ENCODE data around the gene PAPOLA. TPM values are rescaled to one million over a fixed set of nuclear protein-coding genes. Genes with fewer than 3 reads are reported as not detected.
"Not testable (repeated sequence)": the region's sequence is repeated elsewhere in the genome, so short reads cannot be mapped to it uniquely, and the experiment has no call there.

The PAPOLA gene
- total and polyA plus RNA-seq, 2 experiments from 2014 or later: 97.7 to 151 TPM

DNA sequence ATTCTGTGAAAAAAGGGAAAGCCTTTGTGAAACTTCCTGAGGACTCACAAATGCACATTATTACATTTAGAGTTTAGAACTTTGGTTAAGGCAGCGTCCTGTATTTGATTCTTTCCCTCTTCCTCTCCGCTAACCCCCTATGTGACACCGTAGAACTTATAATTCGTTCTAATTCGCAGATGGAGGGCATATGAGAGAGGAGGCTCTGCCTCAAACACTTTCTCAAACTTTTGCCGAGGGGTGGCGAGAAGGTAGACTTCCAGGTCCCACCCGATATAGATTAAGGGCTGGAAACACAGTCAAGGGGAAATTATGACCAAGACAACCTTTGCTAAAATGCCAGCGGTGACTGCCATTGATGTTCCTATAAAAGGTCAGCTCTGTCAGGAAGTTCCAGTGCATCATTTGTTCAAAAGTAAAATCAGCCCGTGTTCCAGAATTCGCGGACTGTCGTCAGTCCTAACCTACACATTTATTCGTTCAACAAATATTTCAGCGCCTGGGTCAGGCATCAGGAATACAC is 904 bp upstream of the PAPOLA start:
- no peak for TF ChIP-seq EZH2 (IDR thresholded peaks at IDR 0.05; ENCODE audit: borderline replicate concordance)
- TF ChIP-seq, protein P1, sequence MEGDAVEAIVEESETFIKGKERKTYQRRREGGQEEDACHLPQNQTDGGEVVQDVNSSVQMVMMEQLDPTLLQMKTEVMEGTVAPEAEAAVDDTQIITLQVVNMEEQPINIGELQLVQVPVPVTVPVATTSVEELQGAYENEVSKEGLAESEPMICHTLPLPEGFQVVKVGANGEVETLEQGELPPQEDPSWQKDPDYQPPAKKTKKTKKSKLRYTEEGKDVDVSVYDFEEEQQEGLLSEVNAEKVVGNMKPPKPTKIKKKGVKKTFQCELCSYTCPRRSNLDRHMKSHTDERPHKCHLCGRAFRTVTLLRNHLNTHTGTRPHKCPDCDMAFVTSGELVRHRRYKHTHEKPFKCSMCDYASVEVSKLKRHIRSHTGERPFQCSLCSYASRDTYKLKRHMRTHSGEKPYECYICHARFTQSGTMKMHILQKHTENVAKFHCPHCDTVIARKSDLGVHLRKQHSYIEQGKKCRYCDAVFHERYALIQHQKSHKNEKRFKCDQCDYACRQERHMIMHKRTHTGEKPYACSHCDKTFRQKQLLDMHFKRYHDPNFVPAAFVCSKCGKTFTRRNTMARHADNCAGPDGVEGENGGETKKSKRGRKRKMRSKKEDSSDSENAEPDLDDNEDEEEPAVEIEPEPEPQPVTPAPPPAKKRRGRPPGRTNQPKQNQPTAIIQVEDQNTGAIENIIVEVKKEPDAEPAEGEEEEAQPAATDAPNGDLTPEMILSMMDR (IDR thresholded peaks at IDR 0.05; ENCODE audit: poor library complexity): no peak
- no peak for TF ChIP-seq EZH2phosphoT487 (IDR thresholded peaks at IDR 0.05; ENCODE audit: low read depth, severe bottlenecking, unreplicated experiment)
- no peaks in the 10 kb centered on the region for H3K27me3 ChIP-seq
- 20% methylated on average over 15 of the region's 15 CpGs for WGBS (ENCODE audit: low lambda C conversion rate, missing lambda C conversion rate)

DNA sequence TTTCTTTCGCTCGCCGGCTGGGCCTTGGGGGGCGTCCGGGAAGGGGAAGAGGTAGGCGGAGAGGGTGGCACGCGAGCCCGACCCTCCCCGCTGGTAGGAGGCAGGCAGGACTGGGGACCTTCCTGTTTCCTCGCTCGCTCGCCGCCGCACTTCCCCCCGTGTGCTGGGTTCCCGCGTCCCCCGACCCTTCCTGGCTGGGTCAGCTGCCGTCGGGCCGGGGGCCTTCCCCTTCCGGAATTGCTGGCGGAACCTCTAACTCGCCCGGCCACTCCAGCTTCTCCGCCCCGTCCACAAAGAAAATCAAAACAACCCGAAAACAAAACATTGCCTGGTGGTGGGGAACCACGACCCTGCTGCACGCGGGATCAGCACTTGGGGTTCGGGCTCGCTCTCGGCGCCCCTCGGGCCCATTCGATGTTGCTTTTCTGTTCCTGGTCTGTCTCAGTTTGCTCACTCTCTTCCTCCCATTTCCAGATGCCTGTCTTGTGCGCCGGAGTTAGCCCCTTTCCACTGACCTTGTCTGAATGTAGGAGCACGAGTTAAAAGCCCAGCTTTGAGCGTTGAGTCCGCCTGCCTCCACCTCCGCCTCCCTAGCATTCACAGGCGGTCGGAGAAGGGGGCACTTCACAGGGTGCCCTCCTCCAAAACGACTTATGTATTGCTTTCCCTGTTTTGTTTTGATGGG is 581 bp downstream of the PAPOLA start:
- Histone ChIP-seq H3K4me2 (peak overlapping the region; percentile 90), H3K36me3 (replicated peaks; ENCODE audit: insufficient read depth, low read depth) (no peaks in the 10 kb centered on the region), H3K9me2 (replicated peaks; ENCODE audit: insufficient read depth) (no peaks in the 10 kb centered on the region), H3K4me1 (ENCODE audit: insufficient read depth) (peaks cover 20% of the 10 kb centered on the region), H3K27ac (peak overlapping the region; percentile 97), H3K27me3 (no peaks in the 10 kb centered on the region), H3K9me3 (ENCODE audit: low read depth) (no peaks in the 10 kb centered on the region), H4K20me1 (ENCODE audit: insufficient read depth, poor library complexity, severe bottlenecking) (peaks cover 49% of the 10 kb centered on the region), H3K4me3 (peak overlapping the region; percentile 100), H2AFZ (peak overlapping the region; percentile 94), H3K79me2 (peaks cover 60% of the 10 kb centered on the region)
- peak; percentile 56 for DNase-seq (ENCODE audit: low spot score)
- WGBS (ENCODE audit: low lambda C conversion rate, missing lambda C conversion rate): 1% methylated on average over 43 of the region's 47 CpGs
- TF ChIP-seq, protein P1 (IDR thresholded peaks at IDR 0.05; ENCODE audit: poor library complexity): no peak
- TF ChIP-seq EZH2 (IDR thresholded peaks at IDR 0.05; ENCODE audit: borderline replicate concordance) (no peak), EZH2phosphoT487 (IDR thresholded peaks at IDR 0.05; ENCODE audit: low read depth, severe bottlenecking, unreplicated experiment) (no peak)

More for the DNA sequence above, 904 bp upstream of the PAPOLA start:
- Histone ChIP-seq H3K36me3 (replicated peaks; ENCODE audit: insufficient read depth, low read depth) (no peaks in the 10 kb centered on the region), H2AFZ (peak overlapping the region; percentile 96), H3K4me1 (ENCODE audit: insufficient read depth) (peaks cover 20% of the 10 kb centered on the region), H3K9me2 (replicated peaks; ENCODE audit: insufficient read depth) (no peaks in the 10 kb centered on the region), H3K4me2 (peak overlapping the region; percentile 75), H3K27ac (peak overlapping the region; percentile 97), H3K9me3 (ENCODE audit: low read depth) (no peaks in the 10 kb centered on the region), H3K4me3 (peak overlapping the region; percentile 69), H4K20me1 (ENCODE audit: insufficient read depth, poor library complexity, severe bottlenecking) (peaks cover 37% of the 10 kb centered on the region), H3K79me2 (peaks cover 47% of the 10 kb centered on the region)
- DNase-seq (ENCODE audit: low spot score): peak; percentile 5

DNA sequence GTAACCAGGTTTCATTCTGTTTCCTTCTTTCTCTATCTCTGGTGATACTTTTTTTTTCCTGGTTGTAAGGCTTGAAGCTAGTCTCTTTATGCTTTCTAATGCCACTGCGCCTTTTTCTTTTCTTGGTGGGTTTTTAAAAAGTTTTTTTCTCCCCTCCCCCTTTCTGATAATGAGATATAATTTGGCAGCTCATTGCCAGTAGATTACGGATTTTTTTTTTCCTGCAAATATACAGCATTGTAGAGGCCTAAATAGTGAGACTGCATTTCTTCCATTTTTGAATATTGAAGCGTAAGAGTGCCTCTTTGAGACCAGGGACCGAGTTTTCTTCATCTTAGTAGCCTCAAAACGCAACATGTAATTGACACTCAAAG is 1.1 kb downstream of the PAPOLA start:
- peaks cover 65% of the 10 kb centered on the region for H3K79me2 ChIP-seq
- DNase-seq (ENCODE audit: low spot score): no peak
- peak overlapping the region; percentile 94 for H2AFZ ChIP-seq
- no peaks in the 10 kb centered on the region for H3K9me3 ChIP-seq (ENCODE audit: low read depth)
- H3K4me3 ChIP-seq: peak overlapping the region; percentile 100
- 16% methylated on average over 5 of the region's 5 CpGs for WGBS (ENCODE audit: low lambda C conversion rate, missing lambda C conversion rate)
- TF ChIP-seq EZH2phosphoT487 (IDR thresholded peaks at IDR 0.05; ENCODE audit: low read depth, severe bottlenecking, unreplicated experiment): no peak
- no peak for TF ChIP-seq EZH2 (IDR thresholded peaks at IDR 0.05; ENCODE audit: borderline replicate concordance)
- TF ChIP-seq, protein P1 (IDR thresholded peaks at IDR 0.05; ENCODE audit: poor library complexity): no peak
- H3K36me3 ChIP-seq (replicated peaks; ENCODE audit: insufficient read depth, low read depth): no peaks in the 10 kb centered on the region
- peaks cover 54% of the 10 kb centered on the region for H4K20me1 ChIP-seq (ENCODE audit: insufficient read depth, poor library complexity, severe bottlenecking)
- peak overlapping the region; percentile 97 for H3K27ac ChIP-seq
- peaks cover 20% of the 10 kb centered on the region for H3K4me1 ChIP-seq (ENCODE audit: insufficient read depth)
- H3K27me3 ChIP-seq: no peaks in the 10 kb centered on the region
- H3K9me2 ChIP-seq (replicated peaks; ENCODE audit: insufficient read depth): no peaks in the 10 kb centered on the region
- peak overlapping the region; percentile 90 for H3K4me2 ChIP-seq

DNA sequence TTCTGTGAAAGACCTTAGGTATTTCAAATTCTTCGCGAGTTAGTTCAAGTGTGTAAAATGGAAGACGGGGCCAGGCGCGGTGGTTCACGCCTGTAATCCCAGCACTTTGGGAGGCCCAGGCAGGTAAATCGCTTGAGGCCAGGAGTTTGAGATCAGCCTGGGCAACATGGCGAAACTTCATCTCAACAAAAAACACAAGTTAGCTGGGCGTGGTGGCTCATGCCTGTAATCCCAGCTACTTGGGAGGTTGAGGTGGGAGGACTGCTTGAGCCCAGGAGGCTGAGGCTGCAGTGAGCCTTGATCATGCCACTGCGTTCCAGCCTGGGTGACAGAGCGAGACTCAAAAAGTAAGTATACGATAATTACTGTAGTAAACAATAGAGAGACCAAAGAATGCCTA is 2.2 kb downstream of the PAPOLA start:
- not testable (repeated sequence) for H3K9me3 ChIP-seq (ENCODE audit: low read depth); H3K36me3 ChIP-seq (replicated peaks; ENCODE audit: insufficient read depth, low read depth); H3K27me3 ChIP-seq; H3K9me2 ChIP-seq (replicated peaks; ENCODE audit: insufficient read depth); H2AFZ ChIP-seq; DNase-seq (ENCODE audit: low spot score)
- Histone ChIP-seq H3K4me2 (peak overlapping the region; percentile 90), H3K4me1 (ENCODE audit: insufficient read depth) (peaks cover 20% of the 10 kb centered on the region), H3K27ac (peak overlapping the region; percentile 97), H3K79me2 (peaks cover 76% of the 10 kb centered on the region), H3K4me3 (peak overlapping the region; percentile 100), H4K20me1 (ENCODE audit: insufficient read depth, poor library complexity, severe bottlenecking) (peaks cover 65% of the 10 kb centered on the region)
- 96% methylated on average over 12 of the region's 12 CpGs for WGBS (ENCODE audit: low lambda C conversion rate, missing lambda C conversion rate)
